ENCODE measurements around the gene SHC4. TPM values are rescaled to one million over a fixed set of nuclear protein-coding genes. Genes with fewer than 3 reads are reported as not detected.
A peak's percentile ranks its signal among the peaks of the same experiment; 100 is the strongest.

SHC4 gene
- total and polyA plus RNA-seq, 9 of the 15 experiments (the other 6 are each of a cell fraction or from before 2014, with no cell fraction given), result 0.43 to 1.2 (median 0.67) TPM

GRCh38 chr15:48858401-48858800 lies 105.3 kb downstream of the SHC4 start (continued):
- no peak for TF ChIP-seq YY1 (IDR thresholded peaks at IDR 0.05; ENCODE audit: borderline replicate concordance in 1 of 3, control insufficient read depth in 1 of 3, extremely low read depth in 1 of 3, insufficient read depth in 3 of 3, insufficient read length in 1 of 3, insufficient replicate concordance in 2 of 3, low read depth in 1 of 3, low read length in 2 of 3)
- TF ChIP-seq TAF15 (IDR thresholded peaks at IDR 0.05; ENCODE audit: low read depth, low read length), result no peak
- no peak for TF ChIP-seq RBFOX2 (IDR thresholded peaks at IDR 0.05; ENCODE audit: low read depth, low read length)
- no peak for TF ChIP-seq ZFP36 (IDR thresholded peaks at IDR 0.05; ENCODE audit: low read depth, low read length, partially characterized antibody)
- no peak for TF ChIP-seq POLR2H (tag; IDR thresholded peaks at IDR 0.05; ENCODE audit: low read depth)
- TF ChIP-seq ZFP91 (CRISPR knock-in tag; IDR thresholded peaks at IDR 0.05), result no peak
- no peak for TF ChIP-seq ARHGAP35 (IDR thresholded peaks at IDR 0.05; ENCODE audit: partially characterized antibody)
- TF ChIP-seq ZNF785 (CRISPR knock-in tag; IDR thresholded peaks at IDR 0.05), result no peak
- TF ChIP-seq CHD2 (IDR thresholded peaks at IDR 0.05; ENCODE audit: low read depth, low read length), result no peak
- no peak for TF ChIP-seq TARDBP (IDR thresholded peaks at IDR 0.05)
- no peak for TF ChIP-seq ERF (CRISPR knock-in tag; IDR thresholded peaks at IDR 0.05)
- no peak for TF ChIP-seq NBN (IDR thresholded peaks at IDR 0.05; ENCODE audit: low read depth)
- no peak for TF ChIP-seq ARNT (IDR thresholded peaks at IDR 0.05)
- no peak for TF ChIP-seq CSDE1 (IDR thresholded peaks at IDR 0.05)
- TF ChIP-seq C11orf30 (IDR thresholded peaks at IDR 0.05; ENCODE audit: low read depth), result peak; percentile 94
- no peak for TF ChIP-seq ZNF282 (CRISPR knock-in tag; IDR thresholded peaks at IDR 0.05)
- TF ChIP-seq ZNF347 (CRISPR knock-in tag; IDR thresholded peaks at IDR 0.05; ENCODE audit: low read depth), result no peak
- TF ChIP-seq ZNF507 (tag; conservative IDR thresholded peaks at IDR 0.05), result no peak
- no peak for TF ChIP-seq ZNF197 (CRISPR knock-in tag; IDR thresholded peaks at IDR 0.05; ENCODE audit: low read depth)
- no peak for TF ChIP-seq ZNF24 (IDR thresholded peaks at IDR 0.05)
- TF ChIP-seq RAD21 (CRISPR knock-in tag; conservative IDR thresholded peaks at IDR 0.05 in 1 of 2, IDR thresholded peaks at IDR 0.05 in 1 of 2), result no peak; a peak in 1 of 4 replicates
- no peak for TF ChIP-seq POLR3A (IDR thresholded peaks at IDR 0.05; ENCODE audit: borderline replicate concordance, extremely low read depth, insufficient read depth, insufficient read length)
- TF ChIP-seq TRIM24 (IDR thresholded peaks at IDR 0.05), result peak in 1 of 2 experiments; percentile 38; a peak in 2 of 4 replicates
- TF ChIP-seq BCOR (IDR thresholded peaks at IDR 0.05), result no peak
- TF ChIP-seq HBP1 (CRISPR knock-in tag; IDR thresholded peaks at IDR 0.05), result no peak
- TF ChIP-seq ZNF668 (CRISPR knock-in tag; IDR thresholded peaks at IDR 0.05), result no peak
- no peak for TF ChIP-seq PHTF2 (CRISPR knock-in tag; IDR thresholded peaks at IDR 0.05)

All from K562 (cell line).